GM12878 (cell line): Measurements from ENCODE around the gene TOMM40L.

ENCODE experiments used
- CBX5 ChIP-seq: sonication (generic); IDR thresholded peaks from 2 replicates; pipeline ENCODE4 v1.6.1; 2016; ENCODE audit warnings: low read depth, moderate library complexity, mild to moderate bottlenecking, inconsistent platforms
- CHD2 ChIP-seq: IDR thresholded peaks from 2 replicates; pipeline ENCODE4 v1.6.1; 2011; ENCODE audit warnings: low read depth, low read length, improper control_type of control experiment, borderline replicate concordance
- KDM1A ChIP-seq: fragments of 200-600 bp; sonication (generic); IDR thresholded peaks from 2 replicates; pipeline ENCODE4 v1.6.1; 2016; ENCODE audit warnings: borderline replicate concordance
- RAD21 ChIP-seq: IDR thresholded peaks from 2 replicates; pipeline ENCODE4 v1.6.1; 2011; ENCODE audit warnings: mild to moderate bottlenecking, low read depth, low read length, moderate library complexity; ENCODE audit not compliant: insufficient read depth
- TAF1 ChIP-seq: IDR thresholded peaks from 2 replicates; pipeline ENCODE4 v1.6.1; 2011; ENCODE audit warnings: mild to moderate bottlenecking, low read depth, low read length, borderline replicate concordance
- ZNF622 ChIP-seq: fragments of 450-650 bp; IDR thresholded peaks from 2 replicates; pipeline ENCODE4 v1.6.1; 2017; ENCODE audit warnings: mild to moderate bottlenecking, inconsistent platforms
- ZZZ3 ChIP-seq: IDR thresholded peaks from 2 replicates; pipeline ENCODE4 v1.6.1; 2011; ENCODE audit warnings: low read depth; ENCODE audit not compliant: control insufficient read depth, insufficient read length
- TF ChIP-seq, protein P1 (sequence below): fragments of 450-650 bp; conservative IDR thresholded peaks from 2 replicates; pipeline ENCODE4 v1.6.1; 2017; ENCODE audit warnings: mild to moderate bottlenecking, moderate library complexity
- TF ChIP-seq, protein P2 (sequence below): fragments of 450-650 bp; IDR thresholded peaks from 2 replicates; pipeline ENCODE4 v1.6.1; 2017; ENCODE audit warnings: mild to moderate bottlenecking
- TF ChIP-seq, protein P3 (sequence below): fragments of 450-650 bp; formaldehyde crosslinking; IDR thresholded peaks from 2 replicates; pipeline ENCODE4 v1.4.0; 2020; ENCODE audit warnings: mild to moderate bottlenecking, moderate library complexity
- TF ChIP-seq, protein P4 (sequence below), 3 experiments: IDR thresholded peaks in 2 of 3; conservative IDR thresholded peaks in 1 of 3; 2 replicates each; pipeline ENCODE4 v1.5.1; 2011; ENCODE audit warnings: low read depth in 3 of 3, low read length in 3 of 3, mild to moderate bottlenecking in 3 of 3, control low read depth in 2 of 3, moderate library complexity in 2 of 3, inconsistent platforms in 1 of 3, mixed read lengths in 1 of 3; ENCODE audit not compliant: control insufficient read depth in 2 of 3, insufficient read depth in 1 of 3; ENCODE audit errors: extremely low read depth in 1 of 3
- TF ChIP-seq, protein P5 (sequence below): fragments of 150-350 bp; IDR thresholded peaks from 2 replicates; pipeline ENCODE4 v1.6.1; 2016; ENCODE audit warnings: low read depth, low read length

DNA sequence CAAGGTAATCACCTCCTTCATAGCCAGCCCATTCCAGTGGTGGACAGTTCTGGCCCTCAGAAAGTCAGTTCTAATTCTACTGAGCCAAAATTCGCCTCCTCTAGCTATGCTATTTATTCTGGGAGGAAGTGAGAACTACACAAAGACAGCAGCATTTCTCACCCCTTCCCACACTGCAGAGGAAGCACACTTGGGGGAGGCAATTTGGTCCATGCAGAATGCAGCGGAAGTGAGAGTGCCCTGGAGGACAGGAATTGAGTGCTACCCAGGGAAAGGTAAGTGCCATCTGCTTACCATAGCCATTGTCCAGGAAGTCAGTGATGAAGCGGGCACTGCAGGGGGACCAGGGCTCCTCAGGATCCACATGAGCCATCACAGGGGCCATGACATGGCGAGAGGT lies 30.7 kb upstream of the TOMM40L start:
- TF ChIP-seq RAD21, result no peak
- no peak for TF ChIP-seq ZZZ3
- TF ChIP-seq, protein P1, sequence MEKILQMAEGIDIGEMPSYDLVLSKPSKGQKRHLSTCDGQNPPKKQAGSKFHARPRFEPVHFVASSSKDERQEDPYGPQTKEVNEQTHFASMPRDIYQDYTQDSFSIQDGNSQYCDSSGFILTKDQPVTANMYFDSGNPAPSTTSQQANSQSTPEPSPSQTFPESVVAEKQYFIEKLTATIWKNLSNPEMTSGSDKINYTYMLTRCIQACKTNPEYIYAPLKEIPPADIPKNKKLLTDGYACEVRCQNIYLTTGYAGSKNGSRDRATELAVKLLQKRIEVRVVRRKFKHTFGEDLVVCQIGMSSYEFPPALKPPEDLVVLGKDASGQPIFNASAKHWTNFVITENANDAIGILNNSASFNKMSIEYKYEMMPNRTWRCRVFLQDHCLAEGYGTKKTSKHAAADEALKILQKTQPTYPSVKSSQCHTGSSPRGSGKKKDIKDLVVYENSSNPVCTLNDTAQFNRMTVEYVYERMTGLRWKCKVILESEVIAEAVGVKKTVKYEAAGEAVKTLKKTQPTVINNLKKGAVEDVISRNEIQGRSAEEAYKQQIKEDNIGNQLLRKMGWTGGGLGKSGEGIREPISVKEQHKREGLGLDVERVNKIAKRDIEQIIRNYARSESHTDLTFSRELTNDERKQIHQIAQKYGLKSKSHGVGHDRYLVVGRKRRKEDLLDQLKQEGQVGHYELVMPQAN, result no peak
- TF ChIP-seq TAF1, result no peak
- TF ChIP-seq, protein P2, sequence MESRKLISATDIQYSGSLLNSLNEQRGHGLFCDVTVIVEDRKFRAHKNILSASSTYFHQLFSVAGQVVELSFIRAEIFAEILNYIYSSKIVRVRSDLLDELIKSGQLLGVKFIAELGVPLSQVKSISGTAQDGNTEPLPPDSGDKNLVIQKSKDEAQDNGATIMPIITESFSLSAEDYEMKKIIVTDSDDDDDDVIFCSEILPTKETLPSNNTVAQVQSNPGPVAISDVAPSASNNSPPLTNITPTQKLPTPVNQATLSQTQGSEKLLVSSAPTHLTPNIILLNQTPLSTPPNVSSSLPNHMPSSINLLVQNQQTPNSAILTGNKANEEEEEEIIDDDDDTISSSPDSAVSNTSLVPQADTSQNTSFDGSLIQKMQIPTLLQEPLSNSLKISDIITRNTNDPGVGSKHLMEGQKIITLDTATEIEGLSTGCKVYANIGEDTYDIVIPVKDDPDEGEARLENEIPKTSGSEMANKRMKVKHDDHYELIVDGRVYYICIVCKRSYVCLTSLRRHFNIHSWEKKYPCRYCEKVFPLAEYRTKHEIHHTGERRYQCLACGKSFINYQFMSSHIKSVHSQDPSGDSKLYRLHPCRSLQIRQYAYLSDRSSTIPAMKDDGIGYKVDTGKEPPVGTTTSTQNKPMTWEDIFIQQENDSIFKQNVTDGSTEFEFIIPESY, result no peak
- TF ChIP-seq ZNF622, result no peak
- 0 out of 2 replicates have a peak, but pooled peaks have one; percentile 44 for TF ChIP-seq CHD2
- TF ChIP-seq, protein P3, sequence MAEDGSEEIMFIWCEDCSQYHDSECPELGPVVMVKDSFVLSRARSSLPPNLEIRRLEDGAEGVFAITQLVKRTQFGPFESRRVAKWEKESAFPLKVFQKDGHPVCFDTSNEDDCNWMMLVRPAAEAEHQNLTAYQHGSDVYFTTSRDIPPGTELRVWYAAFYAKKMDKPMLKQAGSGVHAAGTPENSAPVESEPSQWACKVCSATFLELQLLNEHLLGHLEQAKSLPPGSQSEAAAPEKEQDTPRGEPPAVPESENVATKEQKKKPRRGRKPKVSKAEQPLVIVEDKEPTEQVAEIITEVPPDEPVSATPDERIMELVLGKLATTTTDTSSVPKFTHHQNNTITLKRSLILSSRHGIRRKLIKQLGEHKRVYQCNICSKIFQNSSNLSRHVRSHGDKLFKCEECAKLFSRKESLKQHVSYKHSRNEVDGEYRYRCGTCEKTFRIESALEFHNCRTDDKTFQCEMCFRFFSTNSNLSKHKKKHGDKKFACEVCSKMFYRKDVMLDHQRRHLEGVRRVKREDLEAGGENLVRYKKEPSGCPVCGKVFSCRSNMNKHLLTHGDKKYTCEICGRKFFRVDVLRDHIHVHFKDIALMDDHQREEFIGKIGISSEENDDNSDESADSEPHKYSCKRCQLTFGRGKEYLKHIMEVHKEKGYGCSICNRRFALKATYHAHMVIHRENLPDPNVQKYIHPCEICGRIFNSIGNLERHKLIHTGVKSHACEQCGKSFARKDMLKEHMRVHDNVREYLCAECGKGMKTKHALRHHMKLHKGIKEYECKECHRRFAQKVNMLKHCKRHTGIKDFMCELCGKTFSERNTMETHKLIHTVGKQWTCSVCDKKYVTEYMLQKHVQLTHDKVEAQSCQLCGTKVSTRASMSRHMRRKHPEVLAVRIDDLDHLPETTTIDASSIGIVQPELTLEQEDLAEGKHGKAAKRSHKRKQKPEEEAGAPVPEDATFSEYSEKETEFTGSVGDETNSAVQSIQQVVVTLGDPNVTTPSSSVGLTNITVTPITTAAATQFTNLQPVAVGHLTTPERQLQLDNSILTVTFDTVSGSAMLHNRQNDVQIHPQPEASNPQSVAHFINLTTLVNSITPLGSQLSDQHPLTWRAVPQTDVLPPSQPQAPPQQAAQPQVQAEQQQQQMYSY, result no peak
- TF ChIP-seq, protein P4, sequence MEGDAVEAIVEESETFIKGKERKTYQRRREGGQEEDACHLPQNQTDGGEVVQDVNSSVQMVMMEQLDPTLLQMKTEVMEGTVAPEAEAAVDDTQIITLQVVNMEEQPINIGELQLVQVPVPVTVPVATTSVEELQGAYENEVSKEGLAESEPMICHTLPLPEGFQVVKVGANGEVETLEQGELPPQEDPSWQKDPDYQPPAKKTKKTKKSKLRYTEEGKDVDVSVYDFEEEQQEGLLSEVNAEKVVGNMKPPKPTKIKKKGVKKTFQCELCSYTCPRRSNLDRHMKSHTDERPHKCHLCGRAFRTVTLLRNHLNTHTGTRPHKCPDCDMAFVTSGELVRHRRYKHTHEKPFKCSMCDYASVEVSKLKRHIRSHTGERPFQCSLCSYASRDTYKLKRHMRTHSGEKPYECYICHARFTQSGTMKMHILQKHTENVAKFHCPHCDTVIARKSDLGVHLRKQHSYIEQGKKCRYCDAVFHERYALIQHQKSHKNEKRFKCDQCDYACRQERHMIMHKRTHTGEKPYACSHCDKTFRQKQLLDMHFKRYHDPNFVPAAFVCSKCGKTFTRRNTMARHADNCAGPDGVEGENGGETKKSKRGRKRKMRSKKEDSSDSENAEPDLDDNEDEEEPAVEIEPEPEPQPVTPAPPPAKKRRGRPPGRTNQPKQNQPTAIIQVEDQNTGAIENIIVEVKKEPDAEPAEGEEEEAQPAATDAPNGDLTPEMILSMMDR (IDR thresholded peaks at IDR 0.05 in 2 of 3, conservative IDR thresholded peaks at IDR 0.05 in 1 of 3; ENCODE audit: control insufficient read depth in 2 of 3, extremely low read depth in 1 of 3, insufficient read depth in 1 of 3, low read depth in 3 of 3, low read length in 3 of 3), result no peak
- no peak for TF ChIP-seq KDM1A
- no peak for TF ChIP-seq CBX5
- TF ChIP-seq, protein P5, sequence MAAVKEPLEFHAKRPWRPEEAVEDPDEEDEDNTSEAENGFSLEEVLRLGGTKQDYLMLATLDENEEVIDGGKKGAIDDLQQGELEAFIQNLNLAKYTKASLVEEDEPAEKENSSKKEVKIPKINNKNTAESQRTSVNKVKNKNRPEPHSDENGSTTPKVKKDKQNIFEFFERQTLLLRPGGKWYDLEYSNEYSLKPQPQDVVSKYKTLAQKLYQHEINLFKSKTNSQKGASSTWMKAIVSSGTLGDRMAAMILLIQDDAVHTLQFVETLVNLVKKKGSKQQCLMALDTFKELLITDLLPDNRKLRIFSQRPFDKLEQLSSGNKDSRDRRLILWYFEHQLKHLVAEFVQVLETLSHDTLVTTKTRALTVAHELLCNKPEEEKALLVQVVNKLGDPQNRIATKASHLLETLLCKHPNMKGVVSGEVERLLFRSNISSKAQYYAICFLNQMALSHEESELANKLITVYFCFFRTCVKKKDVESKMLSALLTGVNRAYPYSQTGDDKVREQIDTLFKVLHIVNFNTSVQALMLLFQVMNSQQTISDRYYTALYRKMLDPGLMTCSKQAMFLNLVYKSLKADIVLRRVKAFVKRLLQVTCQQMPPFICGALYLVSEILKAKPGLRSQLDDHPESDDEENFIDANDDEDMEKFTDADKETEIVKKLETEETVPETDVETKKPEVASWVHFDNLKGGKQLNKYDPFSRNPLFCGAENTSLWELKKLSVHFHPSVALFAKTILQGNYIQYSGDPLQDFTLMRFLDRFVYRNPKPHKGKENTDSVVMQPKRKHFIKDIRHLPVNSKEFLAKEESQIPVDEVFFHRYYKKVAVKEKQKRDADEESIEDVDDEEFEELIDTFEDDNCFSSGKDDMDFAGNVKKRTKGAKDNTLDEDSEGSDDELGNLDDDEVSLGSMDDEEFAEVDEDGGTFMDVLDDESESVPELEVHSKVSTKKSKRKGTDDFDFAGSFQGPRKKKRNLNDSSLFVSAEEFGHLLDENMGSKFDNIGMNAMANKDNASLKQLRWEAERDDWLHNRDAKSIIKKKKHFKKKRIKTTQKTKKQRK, result no peak
